H1 (cell line): ENCODE measurements around the gene RPL22L1. TPM values are rescaled to one million over a fixed set of nuclear protein-coding genes. Genes with fewer than 3 reads are reported as not detected.
A peak's percentile ranks its signal among the peaks of the same experiment; 100 is the strongest.

Experiments used
- CTCF ChIA-PET: fragments of 300-600 bp; sonication (Branson Sonifier 250); formaldehyde crosslinking; loops from one replicate; lab custom pipeline; 2021; ENCODE audit not compliant: partially characterized antibody; lab: Charles Lee
- POLR2A ChIA-PET: fragments of 300-600 bp; sonication (Branson Sonifier 250); formaldehyde crosslinking; loops from one replicate; lab custom pipeline; 2021; ENCODE audit warnings: inconsistent platforms; ENCODE audit not compliant: partially characterized antibody; lab: Charles Lee
- DNase-seq, 2 experiments: peaks; one replicate each; pipeline versions ENCODE4 v3.0.0 to v3.0.0-alpha.2; 2010 to 2022; ENCODE audit warnings: low spot score in 2 of 2, low read depth in 1 of 2, mixed read lengths in 1 of 2
- FAIRE-seq: peaks from 2 replicates; lab custom pipeline; 2011; peaks lifted over from hg19 to GRCh38; lab: Jason Lieb, UNC
- H2AFZ ChIP-seq: 2 replicates; pipeline ENCODE4 v1.8.1; 2012; ENCODE audit warnings: low read length, inconsistent platforms
- H2AK5ac ChIP-seq: 2 replicates; pipeline ENCODE4 v1.6.1; 2013; ENCODE audit warnings: low read depth, low read length
- H2BK120ac ChIP-seq: replicated peaks from 2 replicates; pipeline ENCODE3; 2013; ENCODE audit warnings: low read depth, low read length, inconsistent platforms
- H2BK12ac ChIP-seq: 2 replicates; pipeline ENCODE4 v1.6.1; 2013; ENCODE audit warnings: low read depth, low read length
- H2BK15ac ChIP-seq: 2 replicates; pipeline ENCODE4 v1.6.1; 2013; ENCODE audit warnings: low read length
- H2BK20ac ChIP-seq: 2 replicates; pipeline ENCODE4 v1.6.1; 2013; ENCODE audit warnings: low read length
- H2BK5ac ChIP-seq: 2 replicates; pipeline ENCODE4 v1.6.1; 2013; ENCODE audit warnings: low read depth, low read length
- H3K14ac ChIP-seq: 2 replicates; pipeline ENCODE4 v1.6.1; 2013; ENCODE audit warnings: inconsistent platforms; ENCODE audit not compliant: insufficient read length
- H3K18ac ChIP-seq: 2 replicates; pipeline ENCODE4 v1.6.1; 2013; ENCODE audit warnings: low read length; ENCODE audit errors: extremely low read depth
- H3K23ac ChIP-seq: 2 replicates; pipeline ENCODE4 v1.6.1; 2013; ENCODE audit warnings: inconsistent platforms; ENCODE audit not compliant: insufficient read length
- H3K23me2 ChIP-seq: 2 replicates; pipeline ENCODE4 v1.6.1; 2013; ENCODE audit warnings: low read depth, low read length
- H3K27ac ChIP-seq: 2 replicates; pipeline ENCODE4 v1.6.1; 2011; ENCODE audit warnings: low read depth, low read length, inconsistent platforms
- H3K27me3 ChIP-seq, 4 experiments: replicated peaks in 1 of 4; 1 replicate in 1 of 4; 2 replicates in 3 of 4; pipeline versions ENCODE4 v1.6.1 to v1.8.1; 2011 to 2013; ENCODE audit warnings: low read length in 3 of 4, mild to moderate bottlenecking in 3 of 4, inconsistent platforms in 2 of 4, mixed read lengths in 2 of 4, moderate library complexity in 1 of 4; ENCODE audit not compliant: control insufficient read depth in 3 of 4, insufficient read depth in 3 of 4; ENCODE audit errors: extremely low read depth in 1 of 4
- H3K36me3 ChIP-seq, 4 experiments: 2 replicates each; pipeline versions ENCODE4 v1.6.1 to v1.8.1; 2011 to 2013; ENCODE audit warnings: mild to moderate bottlenecking in 4 of 4, low read length in 3 of 4, moderate library complexity in 2 of 4, control low read depth in 1 of 4, inconsistent platforms in 1 of 4; ENCODE audit not compliant: insufficient read depth in 4 of 4, control insufficient read depth in 2 of 4
- H3K4ac ChIP-seq: replicated peaks from 2 replicates; pipeline ENCODE3; 2013; ENCODE audit warnings: low read length, low read depth, mixed read lengths, inconsistent platforms; ENCODE audit not compliant: insufficient read length
- H3K4me1 ChIP-seq, 4 experiments: replicated peaks in 1 of 4; 1 replicate in 1 of 4; 2 replicates in 3 of 4; pipeline versions ENCODE4 v1.6.1 to v1.8.1; 2011 to 2013; ENCODE audit warnings: low read length in 3 of 4, inconsistent platforms in 2 of 4, mixed read lengths in 1 of 4; ENCODE audit not compliant: insufficient read depth in 4 of 4, control insufficient read depth in 3 of 4
- H3K4me2 ChIP-seq, 2 experiments: 2 replicates each; pipeline versions ENCODE4 v1.6.1 to v1.8.1; 2011 to 2013; ENCODE audit warnings: low read depth in 2 of 2, low read length in 2 of 2, control low read depth in 1 of 2, inconsistent platforms in 1 of 2, mild to moderate bottlenecking in 1 of 2; ENCODE audit not compliant: insufficient read depth in 1 of 2
- H3K4me3 ChIP-seq, 4 experiments: fragments of 200-600, 300-600 bp in 1 of 4; sonication (generic), shearing (Covaris generic), sonication (Bioruptor Twin) in 1 of 4; 2 replicates each; pipeline versions ENCODE4 v1.5.1 to v1.8.1; 2011 to 2016; ENCODE audit warnings: low read length in 4 of 4, low read depth in 3 of 4, control low read depth in 2 of 4, inconsistent platforms in 2 of 4, mild to moderate bottlenecking in 2 of 4, mixed read lengths in 1 of 4, moderate library complexity in 1 of 4; ENCODE audit not compliant: insufficient read depth in 2 of 4; ENCODE audit errors: extremely low read depth in 1 of 4
- H3K56ac ChIP-seq: replicated peaks from 2 replicates; pipeline ENCODE3; 2013; ENCODE audit warnings: low read depth, mild to moderate bottlenecking, mixed read lengths, low read length, inconsistent platforms; ENCODE audit not compliant: insufficient read length
- H3K79me1 ChIP-seq: 2 replicates; pipeline ENCODE4 v1.6.1; 2013; ENCODE audit warnings: low read depth, low read length, control low read depth
- H3K79me2 ChIP-seq, 2 experiments: 2 replicates each; pipeline versions ENCODE4 v1.6.1 to v1.8.1; 2012 to 2013; ENCODE audit warnings: low read length in 2 of 2, mild to moderate bottlenecking in 2 of 2, inconsistent platforms in 1 of 2; ENCODE audit not compliant: insufficient read depth in 2 of 2, control insufficient read depth in 1 of 2
- H3K9ac ChIP-seq, 4 experiments: replicated peaks in 1 of 4; 1 replicate in 1 of 4; 2 replicates in 3 of 4; pipeline versions ENCODE4 v1.6.1 to v1.8.1; 2011 to 2013; ENCODE audit warnings: low read depth in 3 of 4, low read length in 3 of 4, control low read depth in 2 of 4, mild to moderate bottlenecking in 2 of 4, moderate library complexity in 2 of 4, inconsistent platforms in 1 of 4; ENCODE audit errors: extremely low read depth in 1 of 4
- H3K9me3 ChIP-seq, 2 experiments: 2 replicates each; pipeline versions ENCODE4 v1.6.1 to v1.8.1; 2012 to 2013; ENCODE audit warnings: mild to moderate bottlenecking in 2 of 2, moderate library complexity in 2 of 2, control low read depth in 1 of 2, inconsistent platforms in 1 of 2, low read depth in 1 of 2, low read length in 1 of 2, mixed read lengths in 1 of 2; ENCODE audit not compliant: insufficient read depth in 2 of 2
- H4K20me1 ChIP-seq, 2 experiments: replicated peaks in 1 of 2; 2 replicates each; pipeline versions ENCODE3 to v1.8.1; 2011 to 2013; ENCODE audit warnings: inconsistent platforms in 2 of 2, low read length in 2 of 2, mild to moderate bottlenecking in 1 of 2; ENCODE audit not compliant: insufficient read depth in 2 of 2, control insufficient read depth in 1 of 2
- H4K5ac ChIP-seq: 2 replicates; pipeline ENCODE4 v1.6.1; 2013; ENCODE audit warnings: low read length, low read depth, mixed read lengths, inconsistent platforms; ENCODE audit not compliant: insufficient read length
- H4K8ac ChIP-seq: 2 replicates; pipeline ENCODE4 v1.8.0; 2013; ENCODE audit warnings: mild to moderate bottlenecking, moderate library complexity, low read length, inconsistent platforms; ENCODE audit not compliant: insufficient read depth; ENCODE audit errors: extremely low read depth
- H4K91ac ChIP-seq: replicated peaks from 2 replicates; pipeline ENCODE3; 2013; ENCODE audit warnings: low read length, mixed read lengths, inconsistent platforms; ENCODE audit not compliant: insufficient read length
- CEBPB ChIP-seq: IDR thresholded peaks from 2 replicates; pipeline ENCODE4 v1.6.1; 2012; ENCODE audit warnings: low read depth, low read length
- MAFK ChIP-seq: IDR thresholded peaks from 2 replicates; pipeline ENCODE4 v1.6.1; 2012; ENCODE audit warnings: low read depth, mild to moderate bottlenecking, improper control_type of control experiment, low read length
- WGBS, 2 experiments: shearing (Covaris generic) in 1 of 2; methylation state at CpG; one replicate each; pipeline versions ENCODE4 v1.1.6 to v1.1.7; 2013 to 2015; ENCODE audit warnings: low lambda C conversion rate in 2 of 2, mixed read lengths in 2 of 2, inconsistent platforms in 1 of 2, low coverage in 1 of 2, missing lambda C conversion rate in 1 of 2; ENCODE audit not compliant: insufficient replicate concordance in 2 of 2, insufficient coverage in 1 of 2, insufficient read length in 1 of 2; ENCODE audit errors: extremely low coverage in 1 of 2, missing lambda C conversion rate in 1 of 2; 5-methylcytosine and 5-hydroxymethylcytosine counted together
- polyA plus RNA-seq, 7 experiments: library from polyadenylated mRNA; depleted of rRNA in 3 of 7; stranded (reverse) in 5 of 7; unstranded in 2 of 7; fragments of >200 nt in 5 of 7; fragments of 200-250 nt in 2 of 7; gene quantifications; 1 replicate in 5 of 7; 2 replicates in 1 of 7; 4 replicates in 1 of 7; pipeline versions ENCODE4 v1.2.1 to v1.2.3, GENCODE V29; 2011 to 2013; ENCODE audit warnings: missing spikeins in 2 of 7, mixed read lengths in 2 of 7
- total RNA-seq: library from RNA; stranded (reverse); fragmentation: NEBNext Ultra II Directional; extraction: Animal tissue kit (Norgen Biotek cat#: 25700); gene quantifications from 2 replicates; pipeline ENCODE4 v1.2.1, GENCODE V29; 2021

RPL22L1 gene
- total and polyA plus RNA-seq, 2 of the 8 experiments (the other 6 are each of a cell fraction or from before 2014, with no cell fraction given) = 99.9 to 280 TPM

- no peak overlapping the region for H3K56ac ChIP-seq
- TF ChIP-seq MAFK = no peak
- TF ChIP-seq CEBPB = peak; percentile 58; the same call in 1 of the 2 replicates
- TF ChIP-seq, all 59 proteins: peak for 1
- H2BK15ac ChIP-seq = no peak overlapping the region
- no peak overlapping the region for H3K23ac ChIP-seq
- H3K14ac ChIP-seq = no peak overlapping the region
- H3K9ac ChIP-seq = no peak overlapping the region
- no peak overlapping the region for H3K27ac ChIP-seq
- no peaks in the 10 kb centered on the region for H3K27me3 ChIP-seq
- no peaks in the 10 kb centered on the region for H3K36me3 ChIP-seq
- no peak overlapping the region for H2BK120ac ChIP-seq
- H3K79me1 ChIP-seq = no peaks in the 10 kb centered on the region
- H3K18ac ChIP-seq = no peak overlapping the region
- no peak overlapping the region for H2AK5ac ChIP-seq
- peaks cover 0 to 6% of the 10 kb centered on the region in 2 experiments; a peak in 1 of 4 replicates for H3K9me3 ChIP-seq
- no peak overlapping the region for H2AFZ ChIP-seq
- no peak overlapping the region for H3K4ac ChIP-seq
- H3K4me3 ChIP-seq = no peak overlapping the region
- H4K91ac ChIP-seq = no peak overlapping the region
- no peak overlapping the region for H2BK20ac ChIP-seq
- H4K8ac ChIP-seq = no peak overlapping the region
- no peak overlapping the region for H2BK5ac ChIP-seq
- FAIRE-seq = no peak
- ChIA-PET POLR2A (interaction anchor here (0.6 to 1.4 kb wide), 2 partner anchors 25 to 30 kb away, joined by 3 to 4 read pairs; partner anchors contain the start of gene RPL22L1), CTCF (interaction anchor here (0.5 to 2.1 kb wide), 7 partner anchors 8 to 802 kb away, joined by 3 to 8 read pairs (median 3); no protein-coding TSS in a partner anchor)
- H3K23me2 ChIP-seq = peaks cover 2% of the 10 kb centered on the region; the same call in 1 of the 2 replicates
- H3K4me2 ChIP-seq = no peak overlapping the region
- 89% methylated on average over 2 of the region's 2 CpGs; no CpG with 5 or more reads in 1 of the 2 experiments for WGBS, 2 experiments
- peaks cover 0 to 3% (median 2%) of the 10 kb centered on the region in 4 experiments; a peak in 3 of 7 replicates for H3K4me1 ChIP-seq
- H4K20me1 ChIP-seq = no peaks in the 10 kb centered on the region
- no peak overlapping the region for H4K5ac ChIP-seq
- DNase-seq = no peak
- H3K79me2 ChIP-seq = no peaks in the 10 kb centered on the region
- no peak overlapping the region for H2BK12ac ChIP-seq
Observed at GRCh38 chr3:170840291-170840859, 29.6 kb downstream of the RPL22L1 start.
